HL-60 (cell line): ENCODE data around the gene ATRNL1.

Experiments used
- DNase-seq, 2 experiments: peaks; one replicate each; pipeline ENCODE4 v3.0.0-alpha.2; 2010 to 2020; ENCODE audit warnings: low read depth in 1 of 2, low spot score in 1 of 2
- H3K27ac ChIP-seq: fragments of 250-450 bp; sonication (Bioruptor Pico); replicated peaks from 2 replicates; pipeline ENCODE4 v1.5.1; 2020; ENCODE audit warnings: mild to moderate bottlenecking, moderate library complexity
- H3K27me3 ChIP-seq: fragments of 250-450 bp; sonication (Bioruptor Pico); 2 replicates; pipeline ENCODE4 v1.5.1; 2021; ENCODE audit warnings: mild to moderate bottlenecking, moderate library complexity; ENCODE audit not compliant: insufficient read depth, poor library complexity, severe bottlenecking
- H3K4me3 ChIP-seq: replicated peaks from 2 replicates; pipeline ENCODE4 v1.5.1; 2011; ENCODE audit warnings: mild to moderate bottlenecking, control low read depth, low read length; ENCODE audit not compliant: insufficient read depth
- CTCF ChIP-seq: IDR thresholded peaks from one replicate; pipeline ENCODE4 v1.5.1; 2011; ENCODE audit warnings: low read length, control low read depth, inconsistent platforms; ENCODE audit not compliant: insufficient read depth
- GABPA ChIP-seq: IDR thresholded peaks from 2 replicates; pipeline ENCODE4 v1.6.1; 2012; ENCODE audit warnings: low read depth
- POLR2AphosphoS5 ChIP-seq: IDR thresholded peaks from 2 replicates; pipeline ENCODE4 v1.6.1; 2012; ENCODE audit warnings: low read depth
- REST ChIP-seq: IDR thresholded peaks from 2 replicates; pipeline ENCODE4 v1.6.1; 2012; ENCODE audit warnings: low read depth; ENCODE audit not compliant: insufficient replicate concordance
- SPI1 ChIP-seq: IDR thresholded peaks from 2 replicates; pipeline ENCODE4 v1.6.1; 2012; ENCODE audit warnings: low read depth, mild to moderate bottlenecking, borderline replicate concordance

The ATRNL1 gene

GRCh38 chr10:115606741-115607140, 513.6 kb downstream of the ATRNL1 start:
- Histone ChIP-seq H3K27me3 (no peaks in the 10 kb centered on the region), H3K27ac (no peak overlapping the region)

GRCh38 chr10:115624448-115624847, 531.3 kb downstream of the ATRNL1 start:
- DNase-seq = no peak
- H3K4me3 ChIP-seq = no peak overlapping the region
- no peak overlapping the region for H3K27ac ChIP-seq
- TF ChIP-seq GABPA (no peak), REST (no peak), POLR2AphosphoS5 (no peak), SPI1 (no peak), CTCF (no peak)
- no peaks in the 10 kb centered on the region for H3K27me3 ChIP-seq

More at GRCh38 chr10:115606741-115607140, 513.6 kb downstream of the ATRNL1 start:
- no peak overlapping the region for H3K4me3 ChIP-seq
- DNase-seq = no peak
- TF ChIP-seq SPI1 (no peak), GABPA (no peak), POLR2AphosphoS5 (no peak), REST (no peak)

GRCh38 chr10:115628616-115629015, 535.5 kb downstream of the ATRNL1 start:
- Histone ChIP-seq H3K27me3 (no peaks in the 10 kb centered on the region), H3K4me3 (no peak overlapping the region), H3K27ac (no peak overlapping the region)
- DNase-seq = no peak
- TF ChIP-seq REST = no peak
- TF ChIP-seq GABPA = no peak
- no peak for TF ChIP-seq POLR2AphosphoS5
- TF ChIP-seq SPI1 = no peak
- no peak for TF ChIP-seq CTCF

- no peak overlapping the region for H3K27ac ChIP-seq
- TF ChIP-seq GABPA (no peak), POLR2AphosphoS5 (no peak), CTCF (no peak), SPI1 (no peak), REST (no peak)
- no peak overlapping the region for H3K4me3 ChIP-seq
- H3K27me3 ChIP-seq = no peaks in the 10 kb centered on the region
- no peak for DNase-seq
These were observed 545.1 kb downstream of the ATRNL1 start for GRCh38 chr10:115638246-115638645.
